Dedifferentiated amniotic fluid mesenchymal stem cell (primary cell): ENCODE results near the gene FBXW5.
A peak's percentile ranks its signal among the peaks of the same experiment; 100 is the strongest.

Experiments
- DNase-seq: peaks from one replicate; pipeline ENCODE4 v3.0.0-alpha.2; 2016; ENCODE audit errors: extremely low spot score

The FBXW5 gene

GRCh38 chr9:136910197-136910900, 34.2 kb downstream of the FBXW5 start:
- no peak for DNase-seq

- no peak for DNase-seq
Measured at GRCh38 chr9:136907011-136907914, 37.3 kb downstream of the FBXW5 start.

GRCh38 chr9:136906266-136906665, 38.3 kb downstream of the FBXW5 start:
- no peak for DNase-seq

GRCh38 chr9:136903041-136903554, 41.4 kb downstream of the FBXW5 start:
- no peak for DNase-seq

- DNase-seq: peak; percentile 36
Measured at GRCh38 chr9:136902259-136902821, 42.2 kb downstream of the FBXW5 start.

GRCh38 chr9:136901516-136902258, 42.9 kb downstream of the FBXW5 start:
- no peak for DNase-seq

GRCh38 chr9:136900988-136901515, 43.5 kb downstream of the FBXW5 start:
- no peak for DNase-seq

- no peak for DNase-seq
Measured at GRCh38 chr9:136900556-136900955, 44.0 kb downstream of the FBXW5 start.

GRCh38 chr9:136899196-136899595, 45.3 kb downstream of the FBXW5 start:
- DNase-seq: no peak

GRCh38 chr9:136898483-136899100, 45.9 kb downstream of the FBXW5 start:
- no peak for DNase-seq

GRCh38 chr9:136896027-136896426, 48.5 kb downstream of the FBXW5 start:
- DNase-seq: no peak

- no peak for DNase-seq
Measured at GRCh38 chr9:136890661-136891060, 53.9 kb downstream of the FBXW5 start.
